ENCODE results near the gene CBX8.

Gene CBX8

DNA sequence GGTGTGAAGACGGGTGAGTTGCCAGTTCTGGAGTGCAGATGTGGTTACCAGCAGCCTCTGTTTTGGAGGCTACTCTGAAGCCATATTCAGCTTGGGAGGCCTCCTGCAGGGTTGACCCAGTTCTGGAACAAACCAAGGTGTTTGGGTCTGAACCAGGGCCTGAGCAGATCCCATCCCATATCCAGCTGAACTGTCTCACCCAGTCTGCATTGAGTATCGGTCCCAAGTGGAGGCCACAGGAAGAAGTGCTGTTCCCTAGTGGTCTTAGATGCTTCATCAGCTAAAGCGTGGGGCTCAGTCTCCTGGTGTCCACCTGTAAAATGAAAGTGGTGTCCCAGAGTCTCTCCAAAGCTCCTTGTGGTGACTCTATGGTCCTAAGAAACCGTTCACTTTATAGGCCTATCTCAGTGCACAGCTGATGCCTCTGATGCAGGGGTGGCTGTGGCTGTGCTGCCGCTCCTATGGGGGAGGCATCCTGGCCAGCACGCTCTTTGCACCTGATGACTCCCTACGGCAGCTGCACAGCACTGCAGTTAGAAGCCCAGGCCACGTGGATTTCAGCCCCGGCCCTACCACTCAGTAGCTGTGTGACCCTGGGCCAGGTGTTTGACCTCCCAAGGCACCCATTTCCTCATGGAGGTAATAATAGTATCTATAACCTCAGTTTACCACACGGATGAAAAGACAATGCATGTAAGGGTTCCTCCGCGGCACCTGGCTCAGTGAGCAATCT is 21.3 kb upstream of the CBX8 start:
- no peak for DNase-seq

- DNase-seq: no peak
Observed at GRCh38 chr17:79815836-79816461, 19.1 kb upstream of the CBX8 start.

DNA sequence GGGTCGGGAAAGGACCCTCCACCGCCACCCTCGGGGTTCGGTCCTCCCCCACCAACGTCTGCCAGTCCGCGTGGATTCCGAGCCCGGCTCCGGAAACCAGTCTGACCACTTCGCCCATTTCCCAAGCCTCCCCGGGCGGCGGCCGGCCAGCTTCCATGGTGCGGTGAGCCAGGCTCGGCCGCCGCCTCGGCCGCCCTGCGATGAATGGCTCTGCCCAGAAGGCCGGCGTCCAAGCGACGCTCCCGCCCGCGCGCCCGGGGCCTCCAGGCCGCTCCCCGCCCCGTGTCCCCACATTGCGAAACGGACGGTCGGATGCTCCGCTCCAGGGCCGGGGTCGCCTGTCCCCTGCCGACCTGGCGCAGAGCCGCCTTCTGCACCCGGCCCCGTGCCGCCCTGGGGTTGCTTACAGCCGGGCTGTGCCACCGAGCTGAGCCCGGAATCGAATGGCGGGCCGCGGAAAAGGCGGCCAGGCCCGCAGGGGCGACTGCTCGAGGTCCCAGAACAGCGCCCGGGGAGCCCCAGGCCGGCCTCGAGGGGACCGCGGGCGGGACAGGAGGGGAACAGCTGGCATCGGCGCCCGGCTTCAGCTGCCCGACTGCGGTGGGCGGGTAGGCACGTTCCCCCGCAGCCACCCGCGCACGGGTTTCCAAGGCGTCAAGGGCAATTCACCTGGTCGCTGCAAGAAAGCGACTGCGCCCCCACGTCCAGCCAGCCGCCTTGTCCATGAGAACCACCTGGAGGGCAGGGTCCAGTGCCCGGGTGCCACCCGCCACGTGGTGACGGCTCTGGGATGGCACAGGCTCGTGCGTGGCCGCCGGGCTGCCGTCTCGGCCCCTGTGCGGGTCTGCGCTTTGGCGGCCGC is 18.3 kb upstream of the CBX8 start:
- DNase-seq: no peak

- no peak for DNase-seq
Observed at GRCh38 chr17:79814127-79814973, 17.5 kb upstream of the CBX8 start.

DNA sequence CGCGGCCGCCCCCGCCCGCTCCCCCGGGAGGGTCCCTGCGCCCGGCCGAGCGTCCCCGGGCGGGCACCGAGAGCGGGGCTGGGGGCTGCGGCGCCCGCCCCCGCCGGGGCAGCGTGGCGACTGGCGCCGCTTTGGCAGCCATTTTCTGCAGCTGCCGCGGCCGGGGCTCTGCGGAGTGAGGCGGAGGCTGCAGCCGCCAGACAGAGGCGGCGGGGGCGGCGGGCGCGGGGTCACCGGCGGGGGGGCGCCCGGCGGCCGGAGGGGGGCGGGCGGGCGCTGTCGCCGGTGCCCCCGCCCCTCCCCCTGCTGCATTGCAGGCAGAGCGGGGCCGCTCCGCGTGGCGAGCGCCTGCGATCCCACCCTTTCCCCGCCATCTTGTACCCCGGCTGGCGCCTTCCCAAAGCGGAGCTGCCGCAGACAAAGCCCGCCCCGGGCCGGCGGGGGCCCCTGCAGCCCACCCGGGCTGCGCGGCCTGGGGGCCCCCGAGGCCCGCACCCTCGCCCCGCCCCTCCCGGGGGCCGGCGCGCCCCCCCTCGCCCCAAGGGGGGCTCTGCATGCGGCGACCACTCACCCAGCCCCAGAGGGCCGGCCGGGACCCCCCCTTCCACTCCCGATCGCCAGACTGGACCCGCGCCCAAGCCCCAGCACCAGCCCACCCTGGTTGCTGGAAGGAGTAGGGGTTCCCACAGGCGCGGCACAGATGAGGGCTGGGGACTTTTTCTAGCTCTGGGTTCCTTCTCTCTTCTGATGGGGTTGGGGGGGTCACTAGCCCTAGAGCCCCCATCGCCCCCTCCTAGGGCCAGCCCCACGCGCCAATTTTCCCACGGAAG is 16.6 kb upstream of the CBX8 start:
- no peak for DNase-seq

DNA sequence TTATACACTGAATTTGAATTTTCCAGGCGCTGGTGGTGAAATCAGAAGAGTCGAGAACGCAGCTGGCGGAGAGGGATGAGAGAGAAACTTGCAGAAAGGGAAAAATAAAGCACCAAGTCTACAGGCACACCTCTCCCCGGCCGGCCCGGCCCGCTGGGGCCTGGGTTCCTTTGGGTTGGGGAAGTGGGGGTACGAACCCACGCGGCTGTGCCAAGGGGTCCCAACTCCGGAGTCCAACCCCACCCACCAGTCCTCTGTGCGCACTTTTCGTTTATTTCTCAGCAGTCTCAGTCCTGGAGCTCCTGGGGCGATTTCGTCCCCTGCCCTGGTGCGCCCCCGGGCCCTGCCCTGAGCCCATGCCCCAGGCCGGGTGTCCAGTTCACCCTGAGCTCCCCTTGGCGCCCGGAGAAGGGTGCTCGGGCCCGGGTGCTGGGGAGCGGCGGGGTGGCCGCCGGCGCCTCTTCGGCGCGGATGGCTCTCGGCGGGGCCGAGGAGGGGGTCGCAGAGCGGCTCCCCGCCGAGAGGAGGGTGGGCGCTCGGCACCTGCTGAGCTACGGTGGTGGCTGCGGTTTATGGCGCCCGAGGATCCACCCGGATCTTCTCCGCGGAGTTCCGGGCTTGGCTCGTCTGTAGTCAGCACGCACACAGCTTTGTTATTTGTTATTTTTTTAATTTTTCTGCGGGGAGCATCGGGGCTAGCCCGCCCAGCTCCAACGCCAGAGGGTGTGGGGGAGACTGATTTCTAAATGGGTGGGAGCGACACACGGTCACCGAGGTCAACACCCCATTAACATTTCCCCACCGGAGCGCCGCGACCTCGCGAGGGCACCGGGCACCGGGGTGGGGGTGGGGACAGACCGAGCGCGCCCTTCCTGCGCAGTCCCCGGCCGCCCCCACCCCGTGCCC is 15.7 kb upstream of the CBX8 start:
- no peak for DNase-seq

- no peak for DNase-seq
Observed at GRCh38 chr17:79811868-79812352, 15.0 kb upstream of the CBX8 start.

DNA sequence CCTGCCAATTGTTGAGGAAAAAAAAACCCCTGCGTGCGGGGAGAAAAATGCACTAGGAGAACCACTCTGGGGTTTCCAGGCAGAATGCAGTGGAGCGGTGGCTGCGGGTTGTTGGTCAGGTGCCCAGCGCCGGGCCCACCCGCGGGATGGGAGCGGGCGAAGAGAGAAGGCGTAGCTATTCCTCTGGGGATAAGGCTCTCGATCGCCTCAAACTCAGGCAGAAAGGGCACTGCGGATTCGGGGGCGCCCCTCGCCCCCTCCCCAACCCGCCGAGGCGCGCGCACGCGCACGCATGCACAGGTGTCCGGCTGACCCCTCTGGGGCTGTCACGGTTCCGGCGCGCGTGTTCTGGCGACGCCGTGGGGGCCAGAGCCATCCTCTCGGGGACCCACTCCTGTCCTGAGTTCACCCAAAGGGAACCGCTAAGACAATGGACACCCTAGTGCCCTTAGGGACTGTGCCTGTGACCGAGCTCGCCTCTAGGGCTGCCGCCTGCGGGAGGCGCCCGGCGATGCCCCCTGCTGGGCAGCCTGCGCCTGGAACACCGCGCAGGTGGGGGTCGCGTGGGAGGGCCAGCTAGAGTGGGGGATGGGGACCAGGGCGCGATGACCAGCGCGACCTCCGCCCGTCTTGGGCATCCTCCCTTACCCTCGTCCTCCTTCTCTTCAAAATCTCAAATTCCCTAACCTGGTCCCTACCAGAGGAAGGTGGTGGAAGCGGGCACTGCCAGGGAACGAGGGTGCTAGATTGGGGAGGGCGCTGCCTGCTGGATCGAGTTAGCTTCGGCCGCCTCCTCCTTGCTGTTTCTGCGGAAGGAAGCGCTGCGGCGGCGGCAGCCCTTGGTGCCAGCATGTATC is 14.4 kb upstream of the CBX8 start:
- DNase-seq: peak; percentile 47

GRCh38 chr17:79810130-79811010 is 13.5 kb upstream of the CBX8 start:
- peak; percentile 84 for DNase-seq

DNA sequence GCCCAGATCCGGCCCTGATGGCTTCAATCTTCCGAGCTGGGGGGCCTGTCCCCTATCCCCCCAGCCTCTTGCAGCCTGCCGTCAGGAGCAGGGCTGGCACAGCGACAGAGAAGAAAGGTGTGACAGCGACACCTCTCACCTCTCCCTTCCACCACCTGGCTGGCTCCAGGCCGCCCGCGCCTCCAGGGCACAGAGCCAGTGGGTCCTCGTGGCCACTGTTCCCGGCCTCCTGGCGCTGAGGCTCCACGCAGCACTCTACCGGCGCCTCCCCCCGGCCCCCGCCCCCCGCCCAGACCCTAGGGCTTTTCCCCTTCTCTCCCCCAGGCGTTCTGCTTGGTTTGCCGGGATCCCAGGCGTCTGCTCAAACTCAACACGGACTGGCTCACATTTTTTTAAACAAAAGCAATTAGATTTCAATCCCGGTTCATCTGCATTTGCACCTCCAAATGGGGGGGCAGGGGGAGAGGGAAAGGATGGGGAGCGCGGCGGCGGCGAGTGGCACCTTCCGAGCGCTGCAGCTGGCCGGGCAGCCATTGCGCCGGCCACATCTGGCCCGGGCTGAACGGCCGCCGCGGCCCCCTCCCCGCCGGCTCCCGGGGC is 12.8 kb upstream of the CBX8 start:
- DNase-seq: no peak

- DNase-seq: peak; percentile 47
Observed at GRCh38 chr17:79808763-79809529, 12.1 kb upstream of the CBX8 start.

DNA sequence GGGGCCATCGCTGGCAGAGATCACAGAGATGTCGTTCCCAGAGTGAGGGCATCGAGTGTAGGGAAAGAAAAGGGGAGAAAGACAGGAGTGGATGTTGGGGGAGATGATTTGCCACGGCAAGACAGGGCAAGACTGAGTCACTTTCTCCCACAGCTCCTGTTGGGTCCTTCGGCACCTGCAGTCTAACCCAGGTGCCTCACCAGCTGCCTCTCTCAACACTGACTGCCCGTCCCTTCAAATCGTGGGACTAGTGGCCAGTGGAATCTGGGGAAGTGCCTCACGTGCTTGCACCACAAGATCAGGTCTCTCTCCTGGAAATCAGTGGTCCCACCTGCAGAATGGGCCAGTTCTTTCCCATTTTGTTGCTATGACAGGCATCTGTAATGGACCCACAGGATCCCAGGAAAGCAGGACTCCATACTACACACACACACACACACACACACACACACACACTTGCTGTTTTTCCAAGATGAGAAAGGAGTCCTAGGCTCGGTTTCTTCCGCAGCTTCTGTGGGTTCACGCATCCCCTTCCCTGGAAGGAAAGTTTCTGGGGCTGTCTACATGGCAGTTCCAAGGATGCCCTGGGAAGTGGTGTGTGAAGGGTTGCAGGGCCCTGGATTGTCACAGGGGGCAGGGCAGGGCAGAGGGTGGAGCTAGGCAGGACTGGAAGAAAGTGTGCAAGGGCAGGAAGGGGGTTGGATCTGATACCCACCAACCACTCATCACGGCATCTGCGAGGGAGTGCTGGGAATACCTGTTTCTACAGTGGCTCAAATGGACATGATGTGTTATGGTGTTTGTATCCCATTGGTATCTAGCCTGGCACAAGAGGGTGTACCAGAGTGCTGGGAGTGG is 10.2 kb upstream of the CBX8 start:
- DNase-seq: no peak

DNA sequence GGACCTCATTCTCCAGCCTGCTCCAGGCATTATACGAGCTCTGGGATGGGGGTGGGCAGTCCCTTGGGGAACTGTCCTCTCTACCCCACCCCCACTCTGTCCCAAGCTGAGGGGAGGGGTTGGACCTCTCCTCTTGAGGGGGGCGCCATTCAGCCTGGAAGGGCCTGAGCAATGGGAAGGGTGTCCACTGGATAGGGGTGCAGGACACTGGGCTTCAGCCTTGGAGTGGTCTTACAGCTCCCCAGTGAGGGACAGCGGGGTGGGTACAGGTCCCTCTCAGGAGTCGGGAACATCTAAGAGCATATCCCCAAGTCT is 9.5 kb upstream of the CBX8 start:
- DNase-seq: no peak

- DNase-seq: no peak
Observed at GRCh38 chr17:79804856-79805696, 8.2 kb upstream of the CBX8 start.

Measured in CD4-positive, alpha-beta T cell treated with Interleukin-17A for 1 hour (primary cell).